Esophagus muscularis mucosa (tissue), 4 donors: ENCODE measurements around the gene GMCL1.

Experiments used
- CTCF ChIP-seq, 3 experiments: fragments of 200-600 bp in 2 of 3; fragments of 450-650 bp in 1 of 3; sonication (generic) in 2 of 3; IDR thresholded peaks; one replicate each; pipeline ENCODE4 v1.5.1; 2017 to 2019; ENCODE audit warnings: antibody characterized with exemption in 3 of 3, mild to moderate bottlenecking in 2 of 3, moderate library complexity in 1 of 3
- EP300 ChIP-seq: sonication (generic); formaldehyde crosslinking; IDR thresholded peaks from one replicate; pipeline ENCODE4 v1.6.1; 2017; ENCODE audit warnings: antibody characterized with exemption
- POLR2A ChIP-seq: fragments of 450-650 bp; IDR thresholded peaks from one replicate; pipeline ENCODE4 v1.6.1; 2017; ENCODE audit warnings: antibody characterized with exemption, moderate library complexity, mild to moderate bottlenecking, low read depth
- POLR2AphosphoS5 ChIP-seq, 2 donors: sonication (generic); formaldehyde crosslinking; IDR thresholded peaks; one replicate each; pipeline ENCODE4 v1.6.1; 2017; ENCODE audit warnings: antibody characterized with exemption in 2 of 2

- TF ChIP-seq CTCF (IDR thresholded peaks at IDR 0.05), result no peak
- no peak for TF ChIP-seq POLR2A
- no peak for TF ChIP-seq POLR2AphosphoS5 (IDR thresholded peaks at IDR 0.05)
- TF ChIP-seq EP300, result no peak
Observed at GRCh38 chr2:69780921-69781320, 48.5 kb upstream of the GMCL1 start.
